Prostate gland (tissue), 2 donors: ENCODE data around the gene ERC2.

Source experiments
- POLR2A ChIP-seq: fragments of 450-650 bp; IDR thresholded peaks from one replicate; pipeline ENCODE4 v1.6.1; 2016; ENCODE audit warnings: antibody characterized with exemption, mild to moderate bottlenecking
- TF ChIP-seq, protein P1 (sequence below), 4 experiments: fragments of 200-600 bp in 2 of 4; fragments of 450-650 bp in 2 of 4; sonication (generic) in 2 of 4; IDR thresholded peaks; 1 replicate in 3 of 4; 2 replicates in 1 of 4; pipeline ENCODE4 v1.5.1; 2016 to 2019; ENCODE audit warnings: antibody characterized with exemption in 4 of 4, mild to moderate bottlenecking in 2 of 4, moderate library complexity in 2 of 4

DNA sequence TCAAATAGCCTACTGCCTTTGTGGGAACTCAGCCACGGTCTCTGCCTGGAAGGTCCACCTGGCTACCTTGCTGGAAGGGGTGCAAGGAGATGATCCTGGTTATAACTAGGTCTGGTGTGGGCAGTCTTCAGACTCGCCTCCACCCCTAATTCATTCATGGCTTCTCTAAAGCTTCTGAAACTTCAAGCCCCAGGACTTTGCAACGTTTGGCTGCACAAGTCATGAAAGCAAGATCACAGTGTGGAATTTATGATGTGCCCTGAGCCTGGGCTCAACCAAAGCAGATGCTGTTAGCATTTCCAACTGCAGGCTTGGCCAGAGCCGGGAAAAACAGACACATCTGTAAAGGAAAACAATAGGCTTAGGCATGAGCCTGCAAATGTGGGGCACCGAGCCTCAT lies 780.7 kb downstream of the ERC2 start:
- TF ChIP-seq, protein P1, sequence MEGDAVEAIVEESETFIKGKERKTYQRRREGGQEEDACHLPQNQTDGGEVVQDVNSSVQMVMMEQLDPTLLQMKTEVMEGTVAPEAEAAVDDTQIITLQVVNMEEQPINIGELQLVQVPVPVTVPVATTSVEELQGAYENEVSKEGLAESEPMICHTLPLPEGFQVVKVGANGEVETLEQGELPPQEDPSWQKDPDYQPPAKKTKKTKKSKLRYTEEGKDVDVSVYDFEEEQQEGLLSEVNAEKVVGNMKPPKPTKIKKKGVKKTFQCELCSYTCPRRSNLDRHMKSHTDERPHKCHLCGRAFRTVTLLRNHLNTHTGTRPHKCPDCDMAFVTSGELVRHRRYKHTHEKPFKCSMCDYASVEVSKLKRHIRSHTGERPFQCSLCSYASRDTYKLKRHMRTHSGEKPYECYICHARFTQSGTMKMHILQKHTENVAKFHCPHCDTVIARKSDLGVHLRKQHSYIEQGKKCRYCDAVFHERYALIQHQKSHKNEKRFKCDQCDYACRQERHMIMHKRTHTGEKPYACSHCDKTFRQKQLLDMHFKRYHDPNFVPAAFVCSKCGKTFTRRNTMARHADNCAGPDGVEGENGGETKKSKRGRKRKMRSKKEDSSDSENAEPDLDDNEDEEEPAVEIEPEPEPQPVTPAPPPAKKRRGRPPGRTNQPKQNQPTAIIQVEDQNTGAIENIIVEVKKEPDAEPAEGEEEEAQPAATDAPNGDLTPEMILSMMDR (IDR thresholded peaks at IDR 0.05), result no peak
- TF ChIP-seq POLR2A, result no peak
